SW 1271 (cell line): Measurements from ENCODE around the gene ASIC2.
"Not testable (repeated sequence)": the region's sequence is repeated elsewhere in the genome, so short reads cannot be mapped to it uniquely, and the experiment has no call there.

Source experiments
- DNase-seq, 2 experiments: peaks; one replicate each; lab custom pipeline; 2025; lab: John Stamatoyannopoulos, UW

ASIC2 gene

DNA sequence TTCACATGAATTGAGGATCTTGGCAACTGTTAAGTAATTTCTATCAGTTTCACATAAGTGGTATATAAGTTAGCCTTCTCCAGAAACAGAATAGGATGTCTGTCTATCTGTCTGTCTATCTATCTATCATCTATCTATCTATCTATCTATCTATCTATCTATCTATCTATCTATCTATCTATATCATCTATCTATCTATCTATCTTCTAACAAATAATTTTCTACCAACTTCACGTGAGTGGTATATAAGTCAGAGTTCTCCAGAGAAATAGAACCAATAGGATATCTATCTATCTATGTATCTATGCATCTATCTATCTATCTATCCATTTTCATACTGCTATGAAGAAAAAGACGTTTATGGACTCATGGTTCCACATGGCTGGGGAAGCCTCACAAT, 312.9 kb downstream of the ASIC2 start:
- DNase-seq = no peak

DNA sequence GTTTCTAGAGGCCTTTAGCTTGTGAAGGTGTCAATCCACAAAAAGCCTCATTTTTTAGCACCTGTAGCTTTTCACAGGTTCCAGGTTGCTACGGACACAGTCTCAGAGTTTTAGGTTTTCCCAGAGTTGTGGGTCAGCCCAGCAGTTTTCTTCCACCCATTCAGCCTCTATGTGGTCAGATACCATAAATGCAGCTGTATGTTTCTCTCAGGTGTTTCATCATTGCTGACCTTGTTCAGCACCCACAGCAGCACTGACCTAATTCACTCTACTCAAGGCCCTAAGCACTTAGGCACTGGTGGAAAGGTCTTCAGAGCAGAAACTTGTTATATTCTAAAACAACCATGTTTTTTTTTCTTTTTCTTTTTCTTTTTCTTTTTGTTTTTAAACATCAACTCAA, 316.5 kb downstream of the ASIC2 start:
- DNase-seq = no peak

DNA sequence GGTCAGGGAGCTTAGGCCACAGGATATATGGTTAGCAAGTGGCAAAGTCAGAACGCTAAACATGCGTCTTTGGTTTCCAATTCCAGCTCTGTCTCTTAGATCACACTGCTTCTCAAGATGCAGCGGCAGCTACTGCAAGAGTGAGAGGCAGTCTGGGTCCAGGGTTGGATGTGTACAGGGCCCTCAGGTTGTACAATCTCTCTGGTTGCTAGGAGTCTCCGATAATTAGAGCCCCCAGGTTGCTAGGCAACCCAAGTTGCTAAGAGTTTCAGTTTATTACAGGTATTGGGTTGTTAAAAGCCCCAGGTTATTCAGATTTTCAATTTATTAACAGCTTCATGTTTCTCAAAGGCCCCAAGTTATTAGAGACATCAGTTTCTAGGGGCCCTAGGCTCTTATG, 317.0 kb downstream of the ASIC2 start:
- no peak for DNase-seq

DNA sequence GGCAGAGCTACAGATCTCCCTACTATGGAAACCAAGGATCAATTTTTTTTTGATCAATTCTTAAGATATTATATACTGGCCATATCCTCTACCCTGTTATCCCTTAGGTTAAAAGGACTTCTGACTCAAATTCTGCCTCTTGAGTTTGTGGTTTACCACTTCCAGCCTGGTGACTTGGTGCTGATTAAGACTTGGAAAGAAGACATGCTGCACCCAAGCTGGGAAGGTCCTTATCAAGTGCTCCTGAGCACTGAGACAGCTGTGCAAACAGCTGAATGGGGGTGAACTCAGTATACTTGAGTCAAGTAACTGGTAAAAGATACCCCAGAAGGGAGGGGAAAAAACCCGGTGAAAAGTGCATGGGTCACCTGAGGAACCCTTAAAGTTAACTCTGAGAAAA, 321.9 kb downstream of the ASIC2 start:
- no peak for DNase-seq

DNA sequence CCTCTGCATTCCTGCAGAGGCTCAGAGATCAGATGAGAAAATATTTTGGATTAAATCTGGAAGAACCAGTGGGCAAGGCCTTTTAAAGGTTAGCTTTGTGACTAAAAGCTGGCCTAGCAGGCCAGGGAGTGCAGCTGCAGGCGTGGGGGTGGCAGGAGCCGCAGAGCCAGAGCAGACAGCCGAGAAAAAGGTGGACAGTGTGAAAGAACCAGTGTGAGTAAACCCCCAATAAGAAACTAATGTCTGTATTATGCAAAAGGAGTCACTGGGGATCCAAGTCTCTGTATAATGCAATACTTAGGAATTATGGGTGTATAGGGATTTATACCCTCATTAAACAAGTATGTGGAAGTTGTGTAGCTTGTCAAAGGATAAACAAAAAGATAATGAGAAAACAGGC, 322.8 kb downstream of the ASIC2 start:
- no peak for DNase-seq

DNA sequence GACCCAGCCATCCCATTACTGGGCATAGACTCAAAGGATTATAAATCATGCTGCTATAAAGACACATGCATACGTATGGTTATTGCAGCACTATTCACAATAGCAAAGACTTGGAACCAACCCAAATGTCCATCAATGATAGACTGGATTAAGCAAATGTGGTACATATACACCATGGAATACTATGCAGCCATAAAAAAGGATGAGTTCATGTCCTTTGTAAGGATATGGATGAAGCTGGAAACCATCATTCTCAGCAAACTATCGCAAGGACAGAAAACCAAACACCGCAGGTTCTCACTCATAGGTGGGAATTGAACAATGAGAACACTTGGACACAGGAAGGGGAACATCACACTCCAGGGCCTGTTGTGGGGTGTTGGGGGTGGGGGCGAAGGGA, 323.9 kb downstream of the ASIC2 start:
- not testable (repeated sequence) for DNase-seq

DNA sequence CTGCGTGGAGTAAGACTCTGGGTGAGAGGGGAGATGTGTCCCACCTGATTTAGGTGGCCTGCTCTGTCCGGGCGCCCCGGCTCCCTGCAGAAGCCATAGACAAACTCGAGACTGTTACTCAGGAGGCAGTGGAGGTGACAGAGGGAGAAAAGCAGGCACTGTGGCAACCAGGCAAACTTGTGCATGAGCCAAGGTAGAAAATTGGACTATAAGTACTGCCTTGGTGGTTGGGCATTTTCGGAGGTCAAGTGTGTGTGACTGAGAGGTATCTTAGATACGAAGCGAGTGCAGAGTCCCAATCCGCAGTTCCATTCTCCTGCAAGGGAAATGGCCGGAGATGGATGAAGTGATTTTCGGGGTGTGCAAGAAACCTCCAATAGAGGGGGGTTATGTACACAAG, 328.6 kb downstream of the ASIC2 start:
- no peak for DNase-seq
